Fibroblast of lung (primary cell): Measurements from ENCODE around the gene DCAF7. TPM values are rescaled to one million over a fixed set of nuclear protein-coding genes. Genes with fewer than 3 reads are reported as not detected.

ENCODE experiments used
- DNase-seq, 2 donors: peaks; one replicate each; pipeline versions ENCODE4 v3.0.0 to v3.0.0-alpha.2; 2010; ENCODE audit warnings: low read depth in 2 of 2
- H2AFZ ChIP-seq: 2 replicates; pipeline ENCODE4 v1.5.1; 2012; ENCODE audit warnings: low read length, control low read depth, inconsistent platforms
- H3K27ac ChIP-seq: 2 replicates; pipeline ENCODE4 v1.5.1; 2011; ENCODE audit warnings: low read length, control low read depth; ENCODE audit not compliant: insufficient read depth
- H3K27me3 ChIP-seq: 2 replicates; pipeline ENCODE4 v1.5.1; 2011; ENCODE audit warnings: mild to moderate bottlenecking, low read length; ENCODE audit not compliant: control insufficient read depth, insufficient read depth
- H3K36me3 ChIP-seq: 2 replicates; pipeline ENCODE4 v1.5.1; 2011; ENCODE audit warnings: low read length; ENCODE audit not compliant: control insufficient read depth, insufficient read depth
- H3K4me1 ChIP-seq: 2 replicates; pipeline ENCODE4 v1.5.1; 2011; ENCODE audit warnings: low read length; ENCODE audit not compliant: control insufficient read depth, insufficient read depth; ENCODE audit errors: extremely low read depth
- H3K4me2 ChIP-seq: 2 replicates; pipeline ENCODE4 v1.5.1; 2011; ENCODE audit warnings: low read length, control low read depth; ENCODE audit not compliant: insufficient read depth; ENCODE audit errors: extremely low read depth
- H3K4me3 ChIP-seq, 4 experiments: fragments of 200-600 bp in 1 of 4; sonication (generic) in 1 of 4; replicated peaks in 1 of 4; 2 replicates each; pipeline ENCODE4 v1.5.1; 2011 to 2016; ENCODE audit warnings: low read length in 4 of 4, low read depth in 3 of 4, mild to moderate bottlenecking in 3 of 4, control low read depth in 2 of 4, inconsistent platforms in 1 of 4, mixed read lengths in 1 of 4; ENCODE audit not compliant: insufficient read depth in 1 of 4; ENCODE audit errors: control extremely low read depth in 1 of 4
- H3K79me2 ChIP-seq: 2 replicates; pipeline ENCODE4 v1.5.1; 2012; ENCODE audit warnings: mild to moderate bottlenecking, low read length, inconsistent platforms; ENCODE audit not compliant: control insufficient read depth, insufficient read depth
- H3K9ac ChIP-seq: 2 replicates; pipeline ENCODE4 v1.5.1; 2011; ENCODE audit warnings: mild to moderate bottlenecking, low read length, control low read depth; ENCODE audit not compliant: insufficient read depth
- H3K9me3 ChIP-seq: 2 replicates; pipeline ENCODE4 v1.5.1; 2012; ENCODE audit warnings: low read depth, low read length; ENCODE audit not compliant: control insufficient read depth, insufficient read depth
- H4K20me1 ChIP-seq: 2 replicates; pipeline ENCODE4 v1.5.1; 2011; ENCODE audit warnings: low read length; ENCODE audit not compliant: control insufficient read depth, insufficient read depth; ENCODE audit errors: extremely low read depth
- EZH2 ChIP-seq: IDR thresholded peaks from 2 replicates; pipeline ENCODE4 v1.5.1; 2012; ENCODE audit warnings: low read length, control low read depth, mild to moderate bottlenecking; ENCODE audit errors: missing control alignments
- polyA plus RNA-seq, 2 donors: library from polyadenylated mRNA; depleted of rRNA in 1 of 2; stranded (reverse) in 1 of 2; unstranded in 1 of 2; fragments of >200 nt; gene quantifications; 2 replicates each; pipeline ENCODE4 v1.2.1, GENCODE V29; 2011 to 2012; ENCODE audit warnings: missing spikeins in 1 of 2
- total RNA-seq: library from RNA; depleted of rRNA; stranded (reverse); fragments of >200 nt; gene quantifications from 2 replicates; pipeline ENCODE4 v1.2.1, GENCODE V29; 2014
- TF ChIP-seq, protein P1 (sequence below), 2 donors: IDR thresholded peaks in 1 of 2; conservative IDR thresholded peaks in 1 of 2; 1 replicate in 1 of 2; 2 replicates in 1 of 2; pipeline ENCODE4 v1.5.1; 2011 to 2012; ENCODE audit warnings: low read length in 2 of 2, control low read depth in 1 of 2, inconsistent platforms in 1 of 2, low read depth in 1 of 2, mild to moderate bottlenecking in 1 of 2

DCAF7 gene
- total and polyA plus RNA-seq, 2 donors (not counting 1 experiment from before 2014, with no cell fraction given): 13.9 to 38.8 TPM

DNA sequence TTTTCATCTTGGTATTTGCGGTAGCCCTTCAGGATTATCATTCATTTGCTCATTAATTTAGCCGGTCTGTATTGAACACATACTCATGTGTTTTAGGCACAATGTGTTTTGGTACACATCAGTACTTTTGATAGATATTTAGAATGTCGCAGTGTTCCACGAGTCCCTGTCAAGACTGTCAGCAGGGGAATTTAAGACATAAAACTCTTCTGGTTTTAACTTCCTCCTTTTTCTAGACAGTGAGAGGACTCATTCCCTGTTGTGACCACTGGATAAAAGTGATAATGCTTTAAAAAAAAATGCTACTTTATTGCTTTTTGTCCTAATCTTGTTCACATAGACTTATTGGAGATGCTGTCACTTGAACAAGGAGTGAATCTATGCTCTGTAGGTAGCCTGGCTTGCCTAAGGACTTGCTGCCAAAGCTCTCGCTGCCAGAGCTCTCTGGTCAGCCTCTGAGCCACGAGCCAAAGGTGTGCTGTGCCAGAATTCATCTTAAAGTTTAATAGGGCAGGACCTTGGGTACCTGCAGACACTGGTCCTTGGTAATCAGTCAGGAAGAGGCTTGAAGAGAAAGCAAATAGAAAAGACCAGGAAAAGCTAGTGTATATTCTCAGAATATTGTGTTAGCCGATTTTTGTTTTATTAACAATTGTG, 5.4 kb downstream of the DCAF7 start:
- H3K27me3 ChIP-seq: no peaks in the 10 kb centered on the region
- H3K36me3 ChIP-seq: no peaks in the 10 kb centered on the region
- no peak overlapping the region for H3K27ac ChIP-seq
- no peak overlapping the region for H2AFZ ChIP-seq
- H3K4me3 ChIP-seq: no peak overlapping the region
- H3K4me2 ChIP-seq: no peak overlapping the region
- TF ChIP-seq, protein P1, sequence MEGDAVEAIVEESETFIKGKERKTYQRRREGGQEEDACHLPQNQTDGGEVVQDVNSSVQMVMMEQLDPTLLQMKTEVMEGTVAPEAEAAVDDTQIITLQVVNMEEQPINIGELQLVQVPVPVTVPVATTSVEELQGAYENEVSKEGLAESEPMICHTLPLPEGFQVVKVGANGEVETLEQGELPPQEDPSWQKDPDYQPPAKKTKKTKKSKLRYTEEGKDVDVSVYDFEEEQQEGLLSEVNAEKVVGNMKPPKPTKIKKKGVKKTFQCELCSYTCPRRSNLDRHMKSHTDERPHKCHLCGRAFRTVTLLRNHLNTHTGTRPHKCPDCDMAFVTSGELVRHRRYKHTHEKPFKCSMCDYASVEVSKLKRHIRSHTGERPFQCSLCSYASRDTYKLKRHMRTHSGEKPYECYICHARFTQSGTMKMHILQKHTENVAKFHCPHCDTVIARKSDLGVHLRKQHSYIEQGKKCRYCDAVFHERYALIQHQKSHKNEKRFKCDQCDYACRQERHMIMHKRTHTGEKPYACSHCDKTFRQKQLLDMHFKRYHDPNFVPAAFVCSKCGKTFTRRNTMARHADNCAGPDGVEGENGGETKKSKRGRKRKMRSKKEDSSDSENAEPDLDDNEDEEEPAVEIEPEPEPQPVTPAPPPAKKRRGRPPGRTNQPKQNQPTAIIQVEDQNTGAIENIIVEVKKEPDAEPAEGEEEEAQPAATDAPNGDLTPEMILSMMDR (conservative IDR thresholded peaks at IDR 0.05 in 1 of 2, IDR thresholded peaks at IDR 0.05 in 1 of 2; ENCODE audit: low read depth in 1 of 2, low read length in 2 of 2): no peak
- no peak for TF ChIP-seq EZH2
- H3K9ac ChIP-seq: no peak overlapping the region
- no peaks in the 10 kb centered on the region for H3K9me3 ChIP-seq
- H3K79me2 ChIP-seq: peaks cover 90% of the 10 kb centered on the region
- H3K4me1 ChIP-seq: peaks cover 8% of the 10 kb centered on the region
- no peak for DNase-seq
- peaks cover 3% of the 10 kb centered on the region for H4K20me1 ChIP-seq

DNA sequence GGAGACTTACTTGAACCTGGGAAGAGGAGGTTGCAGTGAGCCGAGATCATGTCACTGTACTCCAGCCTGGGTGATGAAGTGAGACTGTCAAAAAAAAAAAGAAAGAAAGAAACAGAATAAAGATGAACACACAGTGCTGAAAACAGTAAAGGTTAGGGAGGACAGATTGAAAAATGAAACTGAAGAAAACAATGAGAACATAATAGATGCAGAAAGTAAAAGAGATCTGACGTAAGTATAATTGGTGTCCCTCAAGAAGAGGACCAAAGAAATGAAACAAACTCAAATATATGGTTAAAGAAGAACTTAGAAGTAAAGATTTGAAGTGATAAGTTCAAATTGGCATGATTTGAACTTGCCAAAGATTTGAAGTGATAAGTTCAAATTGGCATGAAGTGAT, 7.1 kb downstream of the DCAF7 start:
- Histone ChIP-seq H3K9me3 (no peaks in the 10 kb centered on the region), H3K9ac (no peak overlapping the region), H3K79me2 (peaks cover 85% of the 10 kb centered on the region), H3K4me2 (no peak overlapping the region), H4K20me1 (peaks cover 3% of the 10 kb centered on the region), H3K36me3 (no peaks in the 10 kb centered on the region), H3K4me3 (no peak overlapping the region), H3K27ac (no peak overlapping the region), H3K27me3 (no peaks in the 10 kb centered on the region), H3K4me1 (peaks cover 7% of the 10 kb centered on the region), H2AFZ (no peak overlapping the region)
- no peak for TF ChIP-seq EZH2
- TF ChIP-seq, protein P1 (conservative IDR thresholded peaks at IDR 0.05 in 1 of 2, IDR thresholded peaks at IDR 0.05 in 1 of 2; ENCODE audit: low read depth in 1 of 2, low read length in 2 of 2): no peak
- DNase-seq: no peak

DNA sequence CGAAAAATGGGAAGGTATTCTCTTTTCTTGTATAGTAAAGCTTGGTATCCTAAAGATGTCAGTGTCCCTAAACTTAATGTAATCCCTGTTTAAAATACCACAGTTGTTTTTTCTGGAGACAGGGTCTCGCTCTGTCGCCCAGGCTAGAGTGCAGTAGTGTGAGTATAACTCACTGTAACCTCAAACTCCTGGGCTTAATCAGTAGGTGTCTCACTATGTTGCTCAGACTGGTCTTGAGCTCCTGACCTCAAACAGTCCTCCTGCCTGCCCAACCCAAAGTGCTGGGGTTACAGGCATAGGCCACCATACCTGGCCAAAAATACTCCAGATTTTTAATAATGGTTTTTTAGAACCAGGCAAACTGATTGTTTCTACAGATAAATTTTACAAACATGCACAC, 8.2 kb downstream of the DCAF7 start:
- Histone ChIP-seq H3K36me3 (no peaks in the 10 kb centered on the region), H3K4me3 (no peak overlapping the region), H3K27me3 (no peaks in the 10 kb centered on the region), H4K20me1 (no peaks in the 10 kb centered on the region), H3K79me2 (peaks cover 78% of the 10 kb centered on the region), H3K27ac (no peak overlapping the region), H3K9ac (no peak overlapping the region), H3K9me3 (no peaks in the 10 kb centered on the region), H3K4me2 (no peak overlapping the region), H2AFZ (no peak overlapping the region), H3K4me1 (no peaks in the 10 kb centered on the region)
- TF ChIP-seq, protein P1 (conservative IDR thresholded peaks at IDR 0.05 in 1 of 2, IDR thresholded peaks at IDR 0.05 in 1 of 2; ENCODE audit: low read depth in 1 of 2, low read length in 2 of 2): no peak
- no peak for TF ChIP-seq EZH2
- no peak for DNase-seq
